Endodermal cell (in vitro differentiated cells): Measurements from ENCODE around the gene TRMT112. TPM values are rescaled to one million over a fixed set of nuclear protein-coding genes. Genes with fewer than 3 reads are reported as not detected.
A peak's percentile ranks its signal among the peaks of the same experiment; 100 is the strongest.
"Not testable (repeated sequence)": the region's sequence is repeated elsewhere in the genome, so short reads cannot be mapped to it uniquely, and the experiment has no call there.

Experiments
- DNase-seq: peaks from one replicate; pipeline ENCODE4 v3.0.0-alpha.2; 2017
- H3K27ac ChIP-seq: 2 replicates; pipeline ENCODE4 v1.5.1; 2013; ENCODE audit warnings: mild to moderate bottlenecking, low read depth, low read length, moderate library complexity
- H3K27me3 ChIP-seq: 2 replicates; pipeline ENCODE4 v1.6.1; 2013; ENCODE audit warnings: mild to moderate bottlenecking, low read length, moderate library complexity; ENCODE audit not compliant: insufficient read depth, control insufficient read depth, poor library complexity, severe bottlenecking
- H3K36me3 ChIP-seq: 2 replicates; pipeline ENCODE4 v1.7.0; 2013; ENCODE audit warnings: mild to moderate bottlenecking, low read length, moderate library complexity; ENCODE audit not compliant: control insufficient read depth, insufficient read depth
- H3K4me1 ChIP-seq: one replicate; pipeline ENCODE4 v1.7.0; 2013; ENCODE audit warnings: low read length; ENCODE audit not compliant: control insufficient read depth, insufficient read depth
- H3K4me3 ChIP-seq: 2 replicates; pipeline ENCODE4 v1.5.1; 2013; ENCODE audit warnings: mild to moderate bottlenecking, low read length, moderate library complexity
- H3K9ac ChIP-seq: 2 replicates; pipeline ENCODE4 v1.6.1; 2013; ENCODE audit warnings: mild to moderate bottlenecking, low read length, moderate library complexity; ENCODE audit not compliant: poor library complexity, severe bottlenecking; ENCODE audit errors: extremely low read depth
- H3K9me3 ChIP-seq: 2 replicates; pipeline ENCODE4 v1.6.1; 2013; ENCODE audit warnings: mild to moderate bottlenecking, low read length, moderate library complexity; ENCODE audit not compliant: control insufficient read depth
- H3K27ac Mint-ChIP-seq: 2 replicates; pipeline ENCODE4 v1.8.0; 2020; ENCODE audit warnings: mixed read lengths
- H3K27me3 Mint-ChIP-seq: 2 replicates; pipeline ENCODE4 v1.8.0; 2021; ENCODE audit warnings: mild to moderate bottlenecking, mixed read lengths; ENCODE audit not compliant: insufficient read depth
- H3K36me3 Mint-ChIP-seq: 2 replicates; pipeline ENCODE4 v1.8.0; 2020; ENCODE audit warnings: low read depth, mixed read lengths
- H3K4me1 Mint-ChIP-seq: 2 replicates; pipeline ENCODE4 v1.8.0; 2020; ENCODE audit warnings: mixed read lengths
- H3K4me3 Mint-ChIP-seq: 2 replicates; pipeline ENCODE4 v1.8.0; 2020; ENCODE audit warnings: mild to moderate bottlenecking, moderate library complexity, mixed read lengths
- H3K9me3 Mint-ChIP-seq: 2 replicates; pipeline ENCODE4 v1.8.0; 2020; ENCODE audit warnings: mild to moderate bottlenecking, mixed read lengths
- WGBS, 2 experiments: methylation state at CpG; one replicate each; pipeline versions ENCODE4 v1.1.5 to v1.1.7; 2013; ENCODE audit warnings: missing lambda C conversion rate in 2 of 2, mixed read lengths in 1 of 2; ENCODE audit not compliant: insufficient coverage in 1 of 2, insufficient read length in 1 of 2; 5-methylcytosine and 5-hydroxymethylcytosine counted together
- total RNA-seq, 2 donors: library from RNA; stranded (reverse); fragmentation: NEBNext Ultra II Directional in 1 of 2; extraction: Animal tissue kit (Norgen Biotek cat#: 25700) in 1 of 2; gene quantifications; 2 replicates in 1 of 2; 3 replicates in 1 of 2; pipeline ENCODE4 v1.2.1, GENCODE V29; 2021
- TF ChIP-seq, protein P1 (sequence below): fragments of 200-600 bp; sonication (generic); conservative IDR thresholded peaks from 2 replicates; pipeline ENCODE4 v1.5.0; 2021; ENCODE audit warnings: antibody characterized with exemption, mild to moderate bottlenecking

TRMT112 gene
- total RNA-seq, 2 donors from 2014 or later: 265 to 352 TPM

DNA sequence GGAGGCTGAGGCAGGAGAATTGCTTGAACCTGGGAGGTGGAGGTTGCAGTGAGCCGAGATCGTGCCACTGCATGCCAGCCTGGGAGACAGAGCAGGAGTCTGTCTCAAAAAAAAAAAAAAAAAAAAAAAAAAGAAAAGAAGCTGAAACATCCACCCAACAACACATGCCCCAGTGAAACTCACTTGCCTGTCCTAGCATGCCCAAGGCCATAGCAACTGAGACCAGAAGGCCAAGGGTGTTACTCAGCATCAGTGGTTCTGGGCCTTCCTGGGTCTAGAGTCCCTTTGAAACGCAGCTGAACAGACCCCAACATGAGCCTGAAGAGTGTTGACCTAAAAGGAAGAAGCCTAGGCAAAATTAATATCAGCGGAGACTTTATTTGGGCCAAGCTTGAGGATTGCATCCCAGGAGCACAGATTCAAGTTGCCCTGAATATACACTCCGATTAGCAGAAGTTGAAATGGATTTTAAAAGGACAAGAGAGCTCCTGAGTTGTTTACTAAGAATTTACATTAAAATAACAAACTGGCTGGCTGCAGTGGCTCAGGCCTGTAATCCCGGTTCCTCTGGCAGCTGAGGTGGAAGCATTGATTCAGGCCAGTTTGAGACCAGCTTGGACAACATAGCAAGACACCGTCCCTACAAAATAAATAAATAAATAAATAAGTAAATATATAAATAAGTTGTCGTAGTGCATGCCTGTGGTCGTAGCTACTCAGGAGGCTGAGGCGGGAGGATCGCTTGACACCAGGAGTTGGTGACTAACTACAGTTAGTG, 7.5 kb upstream of the TRMT112 start:
- no peak overlapping the region for H3K27ac Mint-ChIP-seq
- no peak overlapping the region for H3K27ac ChIP-seq

DNA sequence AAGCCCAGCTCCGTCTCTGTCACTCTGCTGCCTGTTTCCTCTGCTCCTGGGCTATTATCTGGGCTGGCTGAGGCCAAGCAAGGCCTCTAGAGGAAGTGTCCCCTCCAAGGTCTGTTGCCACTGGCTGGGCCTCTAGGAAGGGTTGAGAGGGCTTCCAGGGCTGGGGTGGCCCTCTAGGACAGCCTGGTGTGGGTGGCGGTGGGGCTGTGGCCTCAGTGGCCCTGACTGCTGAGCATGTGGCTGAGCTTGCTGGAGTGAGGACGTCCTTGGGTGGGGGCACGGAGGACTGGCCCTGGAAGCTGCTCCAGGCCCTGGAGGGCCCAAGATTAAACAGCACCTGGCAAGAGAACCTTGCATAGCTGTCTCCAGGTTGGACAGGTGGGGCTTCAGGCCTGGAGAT, 6.6 kb upstream of the TRMT112 start:
- not testable (repeated sequence) for H3K4me1 ChIP-seq, H3K4me3 ChIP-seq, H3K27me3 ChIP-seq, H3K27me3 Mint-ChIP-seq, H3K9me3 ChIP-seq, DNase-seq, H3K9ac ChIP-seq, H3K27ac ChIP-seq, H3K4me3 Mint-ChIP-seq, H3K9me3 Mint-ChIP-seq, H3K4me1 Mint-ChIP-seq
- Mint-ChIP-seq H3K36me3 (peaks cover 24% of the 10 kb centered on the region), H3K27ac (peak overlapping the region; percentile 79)
- WGBS, 2 experiments: 92 to 100% methylated on average over 2 to 4 of the region's 4 CpGs
- peaks cover 28% of the 10 kb centered on the region for H3K36me3 ChIP-seq

More for the DNA sequence above, 7.5 kb upstream of the TRMT112 start:
- H3K36me3 Mint-ChIP-seq: peaks cover 21% of the 10 kb centered on the region
- no peaks in the 10 kb centered on the region for H3K4me1 Mint-ChIP-seq
- Histone ChIP-seq H3K9ac (no peak overlapping the region), H3K27me3 (no peaks in the 10 kb centered on the region), H3K4me1 (no peaks in the 10 kb centered on the region), H3K9me3 (no peaks in the 10 kb centered on the region), H3K36me3 (peaks cover 23% of the 10 kb centered on the region), H3K4me3 (no peak overlapping the region)
- H3K4me3 Mint-ChIP-seq: no peak overlapping the region
- no peak for DNase-seq
- 93 to 95% methylated on average over 5 to 9 of the region's 11 CpGs for WGBS, 2 experiments
- H3K9me3 Mint-ChIP-seq: no peaks in the 10 kb centered on the region
- peaks cover 4% of the 10 kb centered on the region for H3K27me3 Mint-ChIP-seq
- TF ChIP-seq, protein P1, sequence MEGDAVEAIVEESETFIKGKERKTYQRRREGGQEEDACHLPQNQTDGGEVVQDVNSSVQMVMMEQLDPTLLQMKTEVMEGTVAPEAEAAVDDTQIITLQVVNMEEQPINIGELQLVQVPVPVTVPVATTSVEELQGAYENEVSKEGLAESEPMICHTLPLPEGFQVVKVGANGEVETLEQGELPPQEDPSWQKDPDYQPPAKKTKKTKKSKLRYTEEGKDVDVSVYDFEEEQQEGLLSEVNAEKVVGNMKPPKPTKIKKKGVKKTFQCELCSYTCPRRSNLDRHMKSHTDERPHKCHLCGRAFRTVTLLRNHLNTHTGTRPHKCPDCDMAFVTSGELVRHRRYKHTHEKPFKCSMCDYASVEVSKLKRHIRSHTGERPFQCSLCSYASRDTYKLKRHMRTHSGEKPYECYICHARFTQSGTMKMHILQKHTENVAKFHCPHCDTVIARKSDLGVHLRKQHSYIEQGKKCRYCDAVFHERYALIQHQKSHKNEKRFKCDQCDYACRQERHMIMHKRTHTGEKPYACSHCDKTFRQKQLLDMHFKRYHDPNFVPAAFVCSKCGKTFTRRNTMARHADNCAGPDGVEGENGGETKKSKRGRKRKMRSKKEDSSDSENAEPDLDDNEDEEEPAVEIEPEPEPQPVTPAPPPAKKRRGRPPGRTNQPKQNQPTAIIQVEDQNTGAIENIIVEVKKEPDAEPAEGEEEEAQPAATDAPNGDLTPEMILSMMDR: no peak

DNA sequence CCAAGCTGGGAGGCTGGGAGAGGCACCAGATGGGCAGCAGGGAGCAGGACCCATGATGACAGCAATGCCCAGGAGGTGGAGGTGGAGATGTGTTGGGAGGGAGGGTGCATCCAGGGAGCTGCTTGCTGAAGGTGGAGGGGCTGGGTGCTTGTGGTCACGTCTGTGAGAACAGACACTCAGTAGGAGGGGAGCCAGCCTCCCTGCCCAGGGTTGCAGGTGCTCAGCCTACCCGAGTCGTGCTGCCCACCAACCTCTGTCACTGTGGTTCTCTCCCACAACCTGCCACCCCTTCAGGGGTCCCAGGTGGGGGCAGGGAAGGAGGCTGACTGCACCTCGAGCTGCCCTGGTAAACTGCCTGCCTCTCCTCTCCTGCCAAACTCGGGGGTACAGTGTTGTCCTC, 6.0 kb upstream of the TRMT112 start:
- H3K4me3 Mint-ChIP-seq: no peak overlapping the region
- 78% methylated on average over 5 of the region's 5 CpGs; no CpG with 5 or more reads in 1 of the 2 experiments for WGBS, 2 experiments

More for the DNA sequence above, 6.0 kb upstream of the TRMT112 start:
- H3K9me3 Mint-ChIP-seq: no peaks in the 10 kb centered on the region
- no peak for DNase-seq
- H3K4me1 Mint-ChIP-seq: peaks cover 6% of the 10 kb centered on the region
- H3K36me3 ChIP-seq: peaks cover 28% of the 10 kb centered on the region
- TF ChIP-seq, protein P1: no peak
- no peak overlapping the region for H3K4me3 ChIP-seq
- H3K27me3 Mint-ChIP-seq: peaks cover 2% of the 10 kb centered on the region
- peaks cover 5% of the 10 kb centered on the region for H3K4me1 ChIP-seq
- H3K27me3 ChIP-seq: no peaks in the 10 kb centered on the region
- no peak overlapping the region for H3K9ac ChIP-seq
- H3K36me3 Mint-ChIP-seq: peaks cover 24% of the 10 kb centered on the region
- no peak overlapping the region for H3K27ac Mint-ChIP-seq
- H3K27ac ChIP-seq: no peak overlapping the region
- no peaks in the 10 kb centered on the region for H3K9me3 ChIP-seq
